Upper lobe of left lung (tissue), 6 donors: ENCODE measurements around the gene NOLC1. TPM values are rescaled to one million over a fixed set of nuclear protein-coding genes. Genes with fewer than 3 reads are reported as not detected.
A peak's percentile ranks its signal among the peaks of the same experiment; 100 is the strongest.

Experiments
- ATAC-seq, 2 donors: fragments of 200-7000 bp; cut with Tn5 transposase; one replicate each; pipeline ENCODE4 v1.9.1; 2022; ENCODE audit warnings: mild to moderate bottlenecking in 2 of 2, moderate library complexity in 2 of 2; ENCODE audit not compliant: low FRiP score in 2 of 2
- DNase-seq, 2 donors: peaks; one replicate each; pipeline ENCODE4 v3.0.0-alpha.2; 2019 to 2020
- H3K27ac ChIP-seq, 4 donors: fragments of 200-600 bp; sonication (generic); one replicate each; pipeline ENCODE4 v1.5.1; 2016 to 2019
- H3K27me3 ChIP-seq, 4 donors: fragments of 200-600 bp; sonication (generic); one replicate each; pipeline ENCODE4 v1.5.1; 2017 to 2019
- H3K36me3 ChIP-seq, 4 donors: fragments of 200-600 bp; sonication (generic); one replicate each; pipeline ENCODE4 v1.5.1; 2016 to 2019
- H3K4me1 ChIP-seq, 4 donors: fragments of 200-600 bp; sonication (generic); one replicate each; pipeline ENCODE4 v1.5.1; 2018 to 2019
- H3K4me3 ChIP-seq, 4 donors: fragments of 200-600 bp; sonication (generic); one replicate each; pipeline ENCODE4 v1.5.1; 2017 to 2019; ENCODE audit warnings: mild to moderate bottlenecking in 2 of 4, moderate library complexity in 1 of 4
- H3K9me3 ChIP-seq, 4 donors: fragments of 200-600 bp; sonication (generic); one replicate each; pipeline ENCODE4 v1.5.1; 2018 to 2019
- EP300 ChIP-seq, 4 donors: sonication (generic); formaldehyde crosslinking; IDR thresholded peaks; one replicate each; pipeline ENCODE4 v1.5.1; 2017; ENCODE audit warnings: antibody characterized with exemption in 4 of 4, control low read depth in 2 of 4
- POLR2A ChIP-seq, 4 donors: fragments of 450-650 bp; IDR thresholded peaks; one replicate each; pipeline ENCODE4 v1.5.1; 2016 to 2017; ENCODE audit warnings: antibody characterized with exemption in 4 of 4, mild to moderate bottlenecking in 2 of 4
- POLR2AphosphoS5 ChIP-seq, 2 donors: sonication (generic); formaldehyde crosslinking; IDR thresholded peaks; one replicate each; pipeline ENCODE4 v1.5.1; 2017; ENCODE audit warnings: antibody characterized with exemption in 2 of 2
- WGBS, 2 donors: methylation state at CpG; one replicate each; pipeline ENCODE4 v1.1.5; 2017 to 2018; 5-methylcytosine and 5-hydroxymethylcytosine counted together
- total RNA-seq, 6 donors: library from RNA; depleted of rRNA in 4 of 6; stranded (reverse); fragments of >200 nt in 4 of 6; gene quantifications; one replicate each; pipeline versions ENCODE4 v1.1.0 to v1.2.1, GENCODE V29; 2016 to 2021
- TF ChIP-seq, protein P1 (sequence below), 6 experiments: fragments of 450-650 bp in 4 of 6; fragments of 200-600 bp in 2 of 6; sonication (generic) in 2 of 6; IDR thresholded peaks; one replicate each; pipeline ENCODE4 v1.5.1; 2016 to 2019; ENCODE audit warnings: antibody characterized with exemption in 6 of 6
- donor health status: DM: no; HTN: no; CAD: no; lungs with moderate emphysema.
- donor health status: DM: no; HTN: yes; CAD: no; lungs with severe emphysema.

NOLC1 gene
- total RNA-seq, 6 donors from 2014 or later, result 21.4 to 72.8 (median 44.3) TPM

DNA sequence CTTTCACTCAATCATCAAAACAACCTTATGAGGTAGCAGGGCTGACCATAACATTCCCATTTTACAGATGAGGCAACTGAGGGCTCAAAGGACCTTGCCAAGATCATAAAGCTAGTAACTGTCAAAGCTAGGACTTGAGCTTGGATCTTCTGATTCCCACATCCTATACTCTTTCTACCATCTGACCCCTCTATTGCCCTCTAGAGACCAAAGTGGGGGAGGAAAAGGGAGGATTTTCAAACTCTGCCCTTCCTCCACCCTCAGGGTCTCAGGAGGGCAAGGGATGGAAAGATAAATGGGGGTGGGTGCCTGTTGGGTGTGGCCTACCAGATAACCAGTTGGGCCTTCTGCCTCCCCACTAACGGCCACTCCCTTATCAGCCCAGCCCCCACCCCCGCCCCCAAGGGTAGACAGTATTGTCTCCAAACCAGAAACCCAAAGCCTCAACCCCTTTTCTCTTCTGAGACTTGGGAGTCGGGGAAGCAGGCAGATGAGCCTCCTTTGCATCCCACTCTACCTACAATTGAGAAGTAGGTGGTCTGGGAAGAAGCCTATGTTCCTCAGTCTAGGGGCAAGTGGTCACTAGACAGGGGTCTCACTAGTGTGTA, 39.9 kb upstream of the NOLC1 start:
- 49 to 59% methylated on average over 3 of the region's 3 CpGs for whole genome bisulfite sequencing, 2 donors
- ATAC-seq (no peak), DNase-seq (no peak)
- H3K36me3 ChIP-seq, result peaks cover 28 to 44% (median 41%) of the 10 kb centered on the region in 4 donors
- TF ChIP-seq POLR2A (IDR thresholded peaks at IDR 0.05) (no peak), EP300 (IDR thresholded peaks at IDR 0.05) (no peak), POLR2AphosphoS5 (IDR thresholded peaks at IDR 0.05) (no peak)
- TF ChIP-seq, protein P1, sequence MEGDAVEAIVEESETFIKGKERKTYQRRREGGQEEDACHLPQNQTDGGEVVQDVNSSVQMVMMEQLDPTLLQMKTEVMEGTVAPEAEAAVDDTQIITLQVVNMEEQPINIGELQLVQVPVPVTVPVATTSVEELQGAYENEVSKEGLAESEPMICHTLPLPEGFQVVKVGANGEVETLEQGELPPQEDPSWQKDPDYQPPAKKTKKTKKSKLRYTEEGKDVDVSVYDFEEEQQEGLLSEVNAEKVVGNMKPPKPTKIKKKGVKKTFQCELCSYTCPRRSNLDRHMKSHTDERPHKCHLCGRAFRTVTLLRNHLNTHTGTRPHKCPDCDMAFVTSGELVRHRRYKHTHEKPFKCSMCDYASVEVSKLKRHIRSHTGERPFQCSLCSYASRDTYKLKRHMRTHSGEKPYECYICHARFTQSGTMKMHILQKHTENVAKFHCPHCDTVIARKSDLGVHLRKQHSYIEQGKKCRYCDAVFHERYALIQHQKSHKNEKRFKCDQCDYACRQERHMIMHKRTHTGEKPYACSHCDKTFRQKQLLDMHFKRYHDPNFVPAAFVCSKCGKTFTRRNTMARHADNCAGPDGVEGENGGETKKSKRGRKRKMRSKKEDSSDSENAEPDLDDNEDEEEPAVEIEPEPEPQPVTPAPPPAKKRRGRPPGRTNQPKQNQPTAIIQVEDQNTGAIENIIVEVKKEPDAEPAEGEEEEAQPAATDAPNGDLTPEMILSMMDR (IDR thresholded peaks at IDR 0.05), result no peak
- H3K4me3 ChIP-seq, result no peak overlapping the region
- peaks cover 43 to 49% (median 46%) of the 10 kb centered on the region in 4 donors for H3K4me1 ChIP-seq
- no peaks in the 10 kb centered on the region for H3K27me3 ChIP-seq
- no peak overlapping the region for H3K27ac ChIP-seq
- no peaks in the 10 kb centered on the region for H3K9me3 ChIP-seq

DNA sequence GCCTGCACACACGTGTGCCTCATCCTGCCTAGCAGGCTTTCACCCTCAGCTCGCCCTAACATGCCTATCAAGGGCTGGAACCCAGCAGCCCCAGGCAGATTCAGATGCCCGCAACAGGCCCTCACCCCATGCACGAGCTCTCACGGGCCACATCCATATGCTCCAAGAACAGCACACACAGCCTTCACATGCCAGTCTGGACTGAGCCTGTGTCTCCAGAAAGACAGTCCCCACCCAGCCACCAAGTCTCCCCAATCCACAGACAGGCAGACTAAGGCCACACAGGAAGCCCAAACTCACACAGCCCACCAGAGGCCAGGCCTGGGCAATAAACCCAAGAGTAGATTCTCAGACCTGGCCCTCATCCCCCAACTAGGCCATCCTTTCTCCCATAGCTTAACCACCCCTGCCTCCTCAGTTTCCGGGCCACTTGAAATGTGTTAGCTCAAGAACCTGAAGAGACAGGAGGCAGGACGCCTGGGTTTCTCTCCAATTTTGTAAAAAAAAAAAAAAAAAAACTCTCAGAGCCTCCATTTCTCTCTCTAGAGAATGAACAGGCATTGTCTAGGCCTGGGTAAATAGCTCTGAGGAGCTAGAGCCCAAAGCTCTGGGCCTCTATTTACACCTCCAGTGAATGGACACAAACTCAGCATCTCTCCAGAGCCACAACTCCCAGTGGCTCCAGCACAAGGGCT, 38.8 kb upstream of the NOLC1 start:
- Histone ChIP-seq H3K27ac (peak overlapping the region in 3 of 4 donors; percentile 94 to 99 (median 99)), H3K4me1 (peaks cover 54 to 60% (median 57%) of the 10 kb centered on the region in 4 donors), H3K27me3 (no peaks in the 10 kb centered on the region), H3K36me3 (peaks cover 28 to 33% (median 30%) of the 10 kb centered on the region in 4 donors), H3K9me3 (no peaks in the 10 kb centered on the region), H3K4me3 (peak overlapping the region in 3 of 4 donors; percentile 64 to 72 (median 70))
- DNase-seq (no peak), ATAC-seq (no peak)
- TF ChIP-seq POLR2A (IDR thresholded peaks at IDR 0.05) (no peak), EP300 (IDR thresholded peaks at IDR 0.05) (no peak), POLR2AphosphoS5 (IDR thresholded peaks at IDR 0.05) (no peak)
- TF ChIP-seq, protein P1 (IDR thresholded peaks at IDR 0.05), result no peak
- WGBS, 2 donors, result 36 to 41% methylated on average over 4 of the region's 7 CpGs

DNA sequence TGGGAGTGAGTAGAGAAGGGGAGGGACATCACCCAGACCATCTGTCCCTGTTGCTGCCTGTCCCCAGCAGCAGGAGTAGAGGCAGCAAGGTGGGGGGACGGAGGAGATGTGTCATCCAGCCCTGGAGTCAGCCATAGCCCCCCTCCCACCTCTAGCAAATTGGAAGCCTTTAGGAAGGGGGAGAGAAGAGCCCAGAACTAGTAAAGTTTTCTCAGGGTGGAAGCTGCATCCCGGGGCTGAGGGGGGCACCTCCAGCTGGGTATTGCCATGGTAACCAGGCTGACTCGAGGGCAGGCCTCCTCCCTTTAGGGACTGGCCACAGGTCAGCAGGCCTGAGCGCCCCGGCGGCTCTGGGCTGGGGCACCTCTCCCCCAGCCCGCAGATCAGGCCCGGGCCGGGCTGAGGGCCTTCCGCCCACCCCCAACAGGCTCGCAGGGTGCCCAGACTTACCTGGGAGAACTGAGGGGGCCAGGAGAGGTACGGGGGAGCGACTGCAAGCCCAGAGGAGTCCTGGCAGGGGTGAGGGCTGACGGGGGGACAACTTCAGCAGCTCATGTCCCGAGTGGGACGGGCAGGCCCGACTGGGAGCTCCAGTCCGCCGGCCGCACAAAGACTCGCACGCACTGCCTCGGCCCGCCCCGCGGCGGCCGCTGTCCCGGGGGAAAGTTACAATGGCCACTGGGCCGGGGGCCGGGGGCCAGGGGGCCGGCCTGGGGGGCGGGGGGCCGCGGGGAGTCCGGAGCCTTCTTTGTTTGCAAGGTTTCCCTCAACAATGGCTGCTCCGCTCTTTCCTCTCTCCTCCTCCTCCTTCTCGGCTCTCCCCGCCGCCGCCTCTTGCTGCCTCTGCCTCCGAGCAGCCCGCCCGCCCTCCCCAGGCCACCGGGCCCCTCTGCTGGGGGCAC, 38.0 kb upstream of the NOLC1 start:
- ATAC-seq (peak in 1 of 2 donors; percentile 25), DNase-seq (peak in 1 of 2 donors; percentile 90)
- H3K36me3 ChIP-seq, result peaks cover 21 to 25% (median 22%) of the 10 kb centered on the region in 4 donors
- H3K4me3 ChIP-seq, result peak overlapping the region; percentile 59 to 72 (median 67)
- TF ChIP-seq POLR2AphosphoS5 (IDR thresholded peaks at IDR 0.05), result no peak
- TF ChIP-seq, protein P1 (IDR thresholded peaks at IDR 0.05), result no peak
- no peak for TF ChIP-seq EP300 (IDR thresholded peaks at IDR 0.05)
- no peak for TF ChIP-seq POLR2A (IDR thresholded peaks at IDR 0.05)
- no peaks in the 10 kb centered on the region for H3K9me3 ChIP-seq
- H3K27me3 ChIP-seq, result no peaks in the 10 kb centered on the region
- peak overlapping the region; percentile 82 to 99 (median 96) for H3K27ac ChIP-seq
- 0 to 3% methylated on average over 28 to 30 of the region's 45 CpGs for WGBS, 2 donors
- H3K4me1 ChIP-seq, result peaks cover 62 to 68% (median 65%) of the 10 kb centered on the region in 4 donors

DNA sequence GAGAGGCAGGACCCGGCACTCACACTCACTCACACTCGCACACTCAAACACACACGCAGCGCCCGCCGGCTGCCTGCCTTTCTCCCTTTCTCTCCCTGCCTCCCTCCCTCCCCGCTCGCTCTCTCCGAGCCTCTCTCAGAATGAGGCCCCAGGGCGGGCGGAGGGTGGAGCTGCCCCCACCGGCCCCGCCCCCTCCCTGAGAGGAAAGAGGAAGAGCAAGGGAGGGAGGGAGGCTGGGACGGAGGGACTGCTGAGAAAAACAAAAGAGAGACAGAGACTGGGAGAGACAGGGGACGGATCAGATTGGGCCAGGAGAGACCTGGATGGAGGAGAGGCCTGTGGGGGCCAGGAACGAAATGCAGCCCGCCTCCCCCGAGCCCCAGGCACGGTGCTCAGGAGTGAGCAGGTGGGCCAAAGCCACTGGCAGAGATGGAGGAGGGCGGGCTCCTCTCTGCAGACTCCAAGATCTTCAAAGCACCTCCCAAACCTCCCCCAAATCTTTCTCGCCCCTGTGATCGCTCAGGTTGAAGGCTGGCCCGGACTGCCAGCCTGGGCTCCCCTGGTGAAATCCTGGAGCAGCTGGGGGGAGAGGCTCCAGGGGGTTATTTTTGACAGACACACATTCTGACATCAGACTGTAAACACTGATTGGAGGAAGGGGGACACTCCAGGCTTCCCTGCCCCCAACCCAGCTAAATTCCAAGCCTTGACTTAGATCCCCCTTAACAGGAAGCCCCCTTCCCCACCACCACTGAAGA, 37.1 kb upstream of the NOLC1 start:
- peak; percentile 90 to 94 for ATAC-seq
- H3K27me3 ChIP-seq, result no peaks in the 10 kb centered on the region
- 0 to 2% methylated on average over 18 to 22 of the region's 23 CpGs for WGBS, 2 donors
- H3K27ac ChIP-seq, result peak overlapping the region; percentile 82 to 99 (median 96)
- H3K4me1 ChIP-seq, result peaks cover 62 to 74% (median 68%) of the 10 kb centered on the region in 4 donors
- DNase-seq, result peak; percentile 95
- H3K36me3 ChIP-seq, result peaks cover 13 to 17% (median 14%) of the 10 kb centered on the region in 4 donors
- TF ChIP-seq POLR2A (IDR thresholded peaks at IDR 0.05) (peak in 2 of 4 donors; percentile 68 to 72), EP300 (IDR thresholded peaks at IDR 0.05) (no peak), POLR2AphosphoS5 (IDR thresholded peaks at IDR 0.05) (peak in 1 of 2 donors; percentile 80)
- TF ChIP-seq, protein P1 (IDR thresholded peaks at IDR 0.05), result no peak
- peak overlapping the region; percentile 59 to 72 (median 67) for H3K4me3 ChIP-seq
- no peaks in the 10 kb centered on the region for H3K9me3 ChIP-seq
